Activated naive CD4-positive, alpha-beta T cell treated with anti-CD3 and anti-CD28 coated beads, Interleukin-2, amount 10 ng/mL, durations not matched to agents 7 days and 5 days (primary cell): Measurements from ENCODE around the gene TEKTIP1.

ENCODE experiments used
- CTCF ChIA-PET: fragments of 350-600 bp; sonication (Branson Sonifier 250); formaldehyde crosslinking; loops from one replicate; lab custom pipeline; 2021; ENCODE audit warnings: antibody characterized with exemption; lab: Charles Lee
- DNase-seq: peaks from one replicate; pipeline ENCODE4 v3.0.0-alpha.2; 2020
- H3K27ac Mint-ChIP-seq: one replicate; pipeline ENCODE4 v1.8.0; 2021; ENCODE audit warnings: mild to moderate bottlenecking, moderate library complexity, mixed read lengths
- H3K27me3 Mint-ChIP-seq: one replicate; pipeline ENCODE4 v1.8.0; 2021; ENCODE audit warnings: mild to moderate bottlenecking, mixed read lengths
- H3K36me3 Mint-ChIP-seq: one replicate; pipeline ENCODE4 v1.8.0; 2021; ENCODE audit warnings: mixed read lengths
- H3K4me1 Mint-ChIP-seq: one replicate; pipeline ENCODE4 v1.8.0; 2021; ENCODE audit warnings: mixed read lengths
- H3K4me3 Mint-ChIP-seq: one replicate; pipeline ENCODE4 v1.8.0; 2021; ENCODE audit warnings: mild to moderate bottlenecking, moderate library complexity, mixed read lengths
- H3K9me3 Mint-ChIP-seq: one replicate; pipeline ENCODE4 v1.8.0; 2021; ENCODE audit warnings: mixed read lengths

Gene TEKTIP1

DNA sequence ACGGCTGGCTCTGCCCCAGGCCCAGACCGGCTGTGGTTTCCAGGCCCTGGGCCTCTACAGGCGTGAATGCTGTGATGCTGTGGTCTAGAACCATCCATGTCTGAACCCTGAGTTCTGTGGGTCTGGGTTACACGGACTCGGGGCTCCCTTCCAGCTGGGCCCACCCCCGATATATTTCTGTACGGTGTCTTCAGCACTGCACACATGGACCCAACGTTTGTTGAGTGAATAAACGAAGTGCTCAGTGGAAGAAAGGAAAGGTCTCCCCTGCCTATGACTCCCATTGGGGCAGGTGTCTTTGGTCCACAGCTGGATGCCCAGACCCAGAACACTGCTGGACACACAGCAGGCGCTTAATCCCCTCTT is 6.7 kb downstream of the TEKTIP1 start:
- Mint-ChIP-seq H3K27ac (peak overlapping the region; percentile 80), H3K9me3 (no peaks in the 10 kb centered on the region), H3K4me3 (no peak overlapping the region), H3K27me3 (no peaks in the 10 kb centered on the region), H3K36me3 (peaks cover 13% of the 10 kb centered on the region), H3K4me1 (no peaks in the 10 kb centered on the region)
- CTCF ChIA-PET, result interaction anchor here (0.9 to 5.4 kb wide), 10 partner anchors 11 to 192 kb away, joined by 3 to 42 read pairs (median 4); partner anchors contain the start of gene MFSD12
- no peak for DNase-seq

GRCh38 chr19:3546119-3546518 is 7.1 kb downstream of the TEKTIP1 start:
- Mint-ChIP-seq H3K27ac (peak overlapping the region; percentile 80), H3K4me1 (no peaks in the 10 kb centered on the region), H3K4me3 (no peak overlapping the region), H3K27me3 (no peaks in the 10 kb centered on the region), H3K36me3 (peaks cover 15% of the 10 kb centered on the region), H3K9me3 (no peaks in the 10 kb centered on the region)
- CTCF ChIA-PET, result interaction anchor here (0.9 to 5.4 kb wide), 7 partner anchors 11 to 160 kb away, joined by 3 to 42 read pairs (median 5); partner anchors contain the start of gene MFSD12
- DNase-seq, result no peak

DNA sequence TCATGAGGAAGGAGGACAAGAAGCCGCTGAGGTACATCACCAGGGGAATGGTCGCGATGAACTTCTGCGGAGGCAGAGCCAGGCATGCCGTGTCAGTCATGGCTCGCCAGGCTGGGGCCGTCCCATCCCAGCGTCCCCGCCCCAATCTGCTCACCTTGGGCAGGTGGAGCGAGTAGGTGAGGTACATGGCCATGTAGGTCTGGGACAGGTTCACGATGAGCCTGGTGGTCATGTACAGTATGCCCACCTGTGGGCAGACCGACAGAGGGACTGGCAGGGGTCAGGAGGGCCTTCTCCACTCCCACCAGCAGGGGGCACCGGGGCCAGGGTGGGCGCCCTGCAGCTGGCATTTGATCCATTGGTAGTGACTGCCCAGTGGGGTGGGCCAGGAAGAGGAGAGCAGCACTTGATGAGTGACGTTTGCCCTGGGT is 8.3 kb downstream of the TEKTIP1 start:
- no peaks in the 10 kb centered on the region for H3K27me3 Mint-ChIP-seq
- H3K4me1 Mint-ChIP-seq, result peaks cover 5% of the 10 kb centered on the region
- CTCF ChIA-PET, result interaction anchor here (1.1 to 5.4 kb wide), 2 partner anchors 9 to 71 kb away, joined by 3 to 42 read pairs; partner anchors contain the start of gene MFSD12
- H3K36me3 Mint-ChIP-seq, result peaks cover 16% of the 10 kb centered on the region
- no peak overlapping the region for H3K27ac Mint-ChIP-seq
- DNase-seq, result peak; percentile 46
- no peaks in the 10 kb centered on the region for H3K9me3 Mint-ChIP-seq
- no peak overlapping the region for H3K4me3 Mint-ChIP-seq

DNA sequence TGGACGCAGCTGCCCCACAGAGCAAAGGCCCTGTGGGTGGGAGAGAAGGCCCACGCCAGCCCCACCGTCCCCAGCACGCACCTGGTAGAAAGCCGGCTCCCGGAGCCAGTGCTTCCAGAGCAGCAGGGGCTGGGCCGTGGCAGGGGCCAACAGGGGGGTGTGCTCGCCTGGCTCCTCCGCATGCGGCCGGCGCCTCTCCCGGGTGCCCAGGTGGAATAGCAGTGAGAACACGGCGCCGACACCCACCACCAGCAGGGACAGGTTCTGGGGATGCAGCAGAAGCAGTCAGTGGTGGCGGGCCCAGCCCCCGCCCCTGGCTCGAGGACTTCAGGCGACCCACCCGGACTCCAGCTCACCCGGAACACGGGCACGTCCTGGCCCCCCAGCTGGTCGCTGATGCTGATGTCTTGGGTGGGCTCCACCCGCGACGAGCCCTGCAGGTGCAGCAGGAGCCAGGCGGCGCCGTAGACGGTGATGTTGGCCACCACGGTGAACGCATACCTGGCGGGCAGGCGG is 8.9 kb downstream of the TEKTIP1 start:
- DNase-seq, result no peak
- no peak overlapping the region for H3K4me3 Mint-ChIP-seq
- H3K27ac Mint-ChIP-seq, result no peak overlapping the region
- peaks cover 17% of the 10 kb centered on the region for H3K36me3 Mint-ChIP-seq
- no peaks in the 10 kb centered on the region for H3K9me3 Mint-ChIP-seq
- no peaks in the 10 kb centered on the region for H3K27me3 Mint-ChIP-seq
- peaks cover 10% of the 10 kb centered on the region for H3K4me1 Mint-ChIP-seq
- CTCF ChIA-PET, result interaction anchor here (5.4 kb wide), 1 partner anchor 9 kb away, joined by 42 read pairs; the partner anchor contains the start of gene MFSD12

GRCh38 chr19:3548606-3549005 is 9.6 kb downstream of the TEKTIP1 start:
- CTCF ChIA-PET, result interaction anchor here (5.4 kb wide), 1 partner anchor 8 kb away, joined by 42 read pairs; the partner anchor contains the start of gene MFSD12
- Mint-ChIP-seq H3K27me3 (no peaks in the 10 kb centered on the region), H3K4me3 (no peak overlapping the region), H3K9me3 (no peaks in the 10 kb centered on the region), H3K27ac (peak overlapping the region; percentile 28), H3K4me1 (peaks cover 16% of the 10 kb centered on the region), H3K36me3 (peaks cover 21% of the 10 kb centered on the region)
- DNase-seq, result no peak

- Mint-ChIP-seq H3K4me1 (peaks cover 26% of the 10 kb centered on the region), H3K27ac (no peak overlapping the region), H3K9me3 (no peaks in the 10 kb centered on the region), H3K27me3 (no peaks in the 10 kb centered on the region), H3K36me3 (peaks cover 25% of the 10 kb centered on the region), H3K4me3 (no peak overlapping the region)
- DNase-seq, result no peak
- CTCF ChIA-PET, result no interaction called here
Measured at GRCh38 chr19:3549816-3550215, 10.8 kb downstream of the TEKTIP1 start.

DNA sequence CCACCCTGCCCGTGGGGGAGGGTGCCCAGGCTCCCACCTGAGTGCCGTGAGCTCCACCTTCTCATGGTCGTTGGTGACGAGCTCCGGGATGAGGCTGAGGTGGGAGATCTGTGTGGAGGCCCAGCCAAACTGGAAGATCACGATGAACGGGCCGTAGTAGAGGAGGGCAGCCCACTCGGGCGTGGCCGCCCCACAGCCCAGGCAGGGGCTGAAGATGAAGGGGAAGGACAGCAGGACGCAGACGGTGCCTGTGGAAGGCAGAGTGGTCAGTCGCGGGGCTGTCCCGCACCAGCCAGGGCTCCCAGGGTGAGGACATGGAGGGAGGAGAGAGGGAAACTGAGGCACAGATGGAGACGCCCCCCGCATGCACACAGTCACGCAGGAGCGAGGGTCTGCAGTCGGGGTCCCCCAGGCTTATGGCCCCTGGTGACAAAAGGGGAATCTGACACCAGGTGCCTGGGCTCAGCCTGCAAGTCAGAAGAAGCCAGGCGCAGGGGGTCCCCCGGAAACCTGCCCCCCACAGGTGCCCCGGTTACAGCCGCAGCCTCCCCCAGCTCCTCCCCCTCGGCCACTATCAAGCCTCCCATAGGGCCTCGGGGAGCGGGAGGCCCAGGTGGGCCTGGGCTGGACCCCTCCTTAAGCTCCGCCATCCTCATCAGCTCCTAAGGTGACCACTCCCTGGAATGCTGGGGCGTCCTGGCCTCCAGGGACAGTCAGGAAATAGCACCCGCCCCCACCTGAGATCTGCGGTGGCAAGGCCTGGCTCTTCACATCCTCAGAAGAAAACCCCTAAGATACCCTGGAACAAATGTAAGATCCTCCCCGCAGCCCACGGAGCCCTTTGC is 12.2 kb downstream of the TEKTIP1 start:
- peak overlapping the region; percentile 55 for H3K27ac Mint-ChIP-seq
- H3K27me3 Mint-ChIP-seq, result no peaks in the 10 kb centered on the region
- no peak overlapping the region for H3K4me3 Mint-ChIP-seq

GRCh38 chr19:3551792-3552095 is 12.8 kb downstream of the TEKTIP1 start:
- Mint-ChIP-seq H3K36me3 (peaks cover 22% of the 10 kb centered on the region), H3K4me1 (peaks cover 45% of the 10 kb centered on the region), H3K4me3 (no peak overlapping the region), H3K9me3 (no peaks in the 10 kb centered on the region), H3K27me3 (no peaks in the 10 kb centered on the region), H3K27ac (no peak overlapping the region)
- CTCF ChIA-PET, result no interaction called here
- no peak for DNase-seq

More for the DNA sequence above, 12.2 kb downstream of the TEKTIP1 start:
- H3K9me3 Mint-ChIP-seq, result no peaks in the 10 kb centered on the region
- CTCF ChIA-PET, result no interaction called here
- peaks cover 39% of the 10 kb centered on the region for H3K4me1 Mint-ChIP-seq
- H3K36me3 Mint-ChIP-seq, result peaks cover 21% of the 10 kb centered on the region
- no peak for DNase-seq

DNA sequence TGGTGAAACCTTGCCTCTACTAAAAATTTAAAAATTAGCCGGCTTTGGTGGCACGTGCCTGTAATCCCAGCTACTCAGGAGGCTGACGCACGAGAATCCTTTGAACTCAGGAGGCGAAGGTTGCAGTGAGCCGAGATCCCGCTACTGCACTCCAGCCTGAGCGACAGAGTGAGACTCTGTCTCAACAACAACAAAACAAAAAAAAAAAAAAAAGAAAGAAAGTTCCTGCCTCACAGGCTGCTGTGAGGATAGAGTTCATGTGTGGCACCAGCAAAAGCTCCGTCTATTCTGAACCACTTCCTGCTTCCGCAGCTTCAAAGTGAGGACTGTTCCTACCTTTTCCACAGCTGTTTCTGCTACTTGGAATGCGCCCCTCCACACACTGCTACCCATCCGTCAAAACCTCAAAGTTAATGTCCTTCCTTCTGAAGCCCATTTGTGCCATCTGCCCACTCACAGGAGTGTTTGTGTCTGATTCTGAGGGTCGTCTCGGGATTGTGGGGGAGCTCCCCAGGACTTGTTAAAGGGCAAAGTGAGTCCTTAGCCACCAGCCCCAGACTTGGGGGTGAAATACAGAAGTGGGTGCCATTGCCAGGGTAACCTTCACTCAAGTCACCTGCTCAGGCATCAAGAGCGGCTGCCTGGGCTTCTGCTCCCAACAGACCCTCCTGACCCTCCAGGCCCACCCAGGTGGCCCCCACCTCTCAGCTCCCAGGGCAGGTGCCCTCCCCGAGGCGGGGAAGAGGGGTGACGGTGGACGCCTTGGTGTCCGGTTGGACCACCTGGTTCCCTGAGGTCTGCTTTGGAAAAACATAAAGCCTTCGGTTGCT is 15.5 kb downstream of the TEKTIP1 start:
- H3K9me3 Mint-ChIP-seq, result no peaks in the 10 kb centered on the region
- H3K36me3 Mint-ChIP-seq, result peaks cover 20% of the 10 kb centered on the region
- H3K4me3 Mint-ChIP-seq, result peak overlapping the region; percentile 96
- peaks cover 53% of the 10 kb centered on the region for H3K4me1 Mint-ChIP-seq
- no peaks in the 10 kb centered on the region for H3K27me3 Mint-ChIP-seq
- CTCF ChIA-PET, result interaction anchor here (1.2 to 6.6 kb wide), 2 partner anchors 8 to 33 kb away, joined by 3 to 42 read pairs; no protein-coding TSS in a partner anchor
- DNase-seq, result peak; percentile 70
- peak overlapping the region; percentile 96 for H3K27ac Mint-ChIP-seq

DNA sequence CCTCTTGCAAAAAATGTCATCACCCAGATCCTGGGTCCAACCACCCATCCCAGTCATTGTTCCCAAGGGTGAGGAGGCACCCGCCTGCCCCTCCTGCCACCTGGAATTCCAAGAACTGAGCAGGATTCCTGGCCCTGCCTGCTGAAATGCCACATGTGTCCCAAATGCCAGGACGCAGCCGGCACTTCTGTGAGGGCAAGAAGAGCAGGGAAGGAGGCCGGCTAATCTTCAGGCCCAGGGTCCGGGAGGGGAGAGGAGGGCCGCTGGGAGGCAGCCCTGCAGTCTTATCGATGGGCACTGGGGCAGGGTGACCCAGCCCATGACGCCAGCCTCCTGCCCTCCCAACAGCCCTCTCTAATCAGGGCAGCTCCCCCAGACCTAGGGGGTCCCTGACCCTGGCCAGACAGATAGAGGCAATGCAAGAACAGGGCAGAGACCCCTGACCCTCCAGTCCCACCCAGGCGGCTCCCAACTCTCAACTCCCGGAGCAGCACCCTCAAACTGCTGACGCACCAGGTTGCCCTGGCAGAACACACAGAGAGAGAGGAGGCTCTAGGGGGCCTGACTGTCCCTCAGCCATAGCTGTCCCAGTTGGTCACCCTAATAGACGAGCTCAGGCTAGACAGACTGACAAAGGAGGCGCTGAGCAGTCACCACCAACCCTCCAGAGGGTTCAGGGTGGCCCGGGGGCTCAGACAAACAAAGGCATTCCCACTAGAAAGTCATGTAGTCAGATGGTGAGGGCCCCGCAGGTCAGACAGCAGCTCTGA is 16.9 kb downstream of the TEKTIP1 start:
- Mint-ChIP-seq H3K27ac (peak overlapping the region; percentile 96), H3K4me1 (peaks cover 53% of the 10 kb centered on the region), H3K4me3 (peak overlapping the region; percentile 96), H3K27me3 (no peaks in the 10 kb centered on the region), H3K36me3 (peaks cover 18% of the 10 kb centered on the region), H3K9me3 (no peaks in the 10 kb centered on the region)
- DNase-seq, result no peak
- CTCF ChIA-PET, result interaction anchor here (1.2 to 6.6 kb wide), 2 partner anchors 9 to 29 kb away, joined by 3 to 42 read pairs; partner anchors contain the start of gene GIPC3

DNA sequence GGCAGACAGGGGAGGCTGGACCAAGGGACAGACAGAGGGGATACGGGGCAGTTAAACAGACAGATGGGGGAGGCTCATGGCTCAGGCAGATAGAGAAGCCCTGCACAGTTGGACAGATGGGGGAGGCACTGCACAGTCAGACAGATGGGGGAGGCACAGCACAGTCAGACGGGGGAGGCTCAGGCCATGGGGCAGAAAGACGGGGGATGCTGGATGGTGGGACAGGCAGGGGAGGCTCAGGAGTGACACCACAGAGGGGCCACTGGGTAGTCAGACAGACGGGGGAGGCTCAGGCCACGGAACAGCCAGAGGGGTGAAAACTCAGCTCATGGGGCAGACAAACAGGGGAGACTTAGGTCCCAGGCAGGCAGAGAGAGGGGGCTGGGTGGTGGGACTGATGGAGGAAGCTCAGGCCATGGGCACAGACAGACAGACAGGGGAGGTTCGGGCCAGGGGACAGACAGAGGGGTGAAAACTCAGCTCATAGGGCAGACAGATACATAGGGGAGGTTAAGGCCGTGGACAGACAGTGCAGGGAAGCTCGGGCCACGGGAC is 17.5 kb downstream of the TEKTIP1 start:
- peak overlapping the region; percentile 86 for H3K27ac Mint-ChIP-seq
- H3K36me3 Mint-ChIP-seq, result peaks cover 16% of the 10 kb centered on the region
- H3K27me3 Mint-ChIP-seq, result no peaks in the 10 kb centered on the region
- CTCF ChIA-PET, result interaction anchor here (1.2 to 6.6 kb wide), 2 partner anchors 10 to 28 kb away, joined by 3 to 42 read pairs; partner anchors contain the start of gene GIPC3
- H3K9me3 Mint-ChIP-seq, result no peaks in the 10 kb centered on the region
- H3K4me3 Mint-ChIP-seq, result peak overlapping the region; percentile 96
- DNase-seq, result no peak
- H3K4me1 Mint-ChIP-seq, result peaks cover 51% of the 10 kb centered on the region

DNA sequence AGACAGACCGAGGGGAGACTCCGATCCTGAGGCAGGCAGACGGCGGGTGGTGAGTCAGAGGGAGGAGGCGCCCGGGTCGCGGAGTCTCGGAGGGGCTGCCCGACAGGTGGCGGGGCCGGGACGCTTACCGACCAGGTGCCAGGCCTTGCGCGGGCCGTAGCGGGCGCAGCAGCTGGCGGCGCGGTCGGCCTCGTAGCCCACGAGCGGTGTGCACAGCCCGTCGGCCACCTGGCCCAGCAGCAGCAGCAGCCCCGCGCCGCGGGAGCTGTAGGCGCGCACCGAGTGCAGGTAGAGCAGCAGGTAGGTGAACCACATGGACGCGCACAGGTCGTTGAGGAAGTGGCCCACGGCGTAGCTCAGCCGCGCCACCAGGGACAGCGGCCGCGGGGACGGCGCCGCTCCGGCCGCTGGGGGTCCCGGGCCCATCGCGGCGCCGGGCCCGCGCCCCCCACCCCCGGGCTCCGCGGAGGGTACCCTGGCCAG is 18.0 kb downstream of the TEKTIP1 start:
- peak overlapping the region; percentile 96 for H3K4me3 Mint-ChIP-seq
- CTCF ChIA-PET, result interaction anchor here (6.6 kb wide), 1 partner anchor 11 kb away, joined by 42 read pairs; no protein-coding TSS in a partner anchor
- no peaks in the 10 kb centered on the region for H3K27me3 Mint-ChIP-seq
- peak; percentile 70 for DNase-seq
- peaks cover 15% of the 10 kb centered on the region for H3K36me3 Mint-ChIP-seq
- H3K27ac Mint-ChIP-seq, result peak overlapping the region; percentile 86
- H3K9me3 Mint-ChIP-seq, result no peaks in the 10 kb centered on the region
- peaks cover 47% of the 10 kb centered on the region for H3K4me1 Mint-ChIP-seq
